ENCODE results near the gene SP2. TPM values are rescaled to one million over a fixed set of nuclear protein-coding genes. Genes with fewer than 3 reads are reported as not detected.

The SP2 gene
- total RNA-seq, 6 donors from 2014 or later, result 7.6 to 19.4 (median 13.1) TPM

DNA sequence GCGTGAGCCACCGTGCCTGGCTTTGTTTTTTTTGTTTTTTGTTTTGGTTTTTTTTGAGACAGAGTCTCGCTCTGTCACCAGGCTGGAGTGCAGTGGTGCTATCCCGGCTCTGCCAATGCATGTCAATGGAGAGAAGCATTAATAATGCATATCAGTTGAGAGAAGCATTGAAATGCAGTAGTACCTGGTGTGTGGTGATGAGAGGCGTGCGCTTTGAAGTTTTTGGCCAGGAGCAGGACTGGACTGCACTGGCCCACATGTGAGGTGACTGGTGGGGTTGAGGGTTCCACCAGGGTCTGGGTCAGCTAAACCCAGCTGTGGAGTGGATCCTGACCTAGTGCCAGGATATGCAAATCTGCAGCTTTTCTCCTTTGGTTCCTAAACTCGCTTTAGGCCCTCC lies 5.4 kb downstream of the SP2 start:
- 82 to 85% methylated on average over 7 of the region's 7 CpGs for WGBS, 2 donors
- Histone ChIP-seq H3K27ac (peak overlapping the region; percentile 39 to 68 (median 64)), H3K36me3 (peaks cover 0 to 10% (median 0%) of the 10 kb centered on the region in 4 donors), H3K4me1 (peaks cover 39 to 53% (median 41%) of the 10 kb centered on the region in 4 donors), H3K9me3 (no peaks in the 10 kb centered on the region), H3K27me3 (no peaks in the 10 kb centered on the region), H3K4me3 (no peak overlapping the region)
- TF ChIP-seq POLR2A (IDR thresholded peaks at IDR 0.05) (no peak), POLR2AphosphoS5 (IDR thresholded peaks at IDR 0.05) (no peak), EP300 (IDR thresholded peaks at IDR 0.05) (no peak)
- TF ChIP-seq, protein P1, sequence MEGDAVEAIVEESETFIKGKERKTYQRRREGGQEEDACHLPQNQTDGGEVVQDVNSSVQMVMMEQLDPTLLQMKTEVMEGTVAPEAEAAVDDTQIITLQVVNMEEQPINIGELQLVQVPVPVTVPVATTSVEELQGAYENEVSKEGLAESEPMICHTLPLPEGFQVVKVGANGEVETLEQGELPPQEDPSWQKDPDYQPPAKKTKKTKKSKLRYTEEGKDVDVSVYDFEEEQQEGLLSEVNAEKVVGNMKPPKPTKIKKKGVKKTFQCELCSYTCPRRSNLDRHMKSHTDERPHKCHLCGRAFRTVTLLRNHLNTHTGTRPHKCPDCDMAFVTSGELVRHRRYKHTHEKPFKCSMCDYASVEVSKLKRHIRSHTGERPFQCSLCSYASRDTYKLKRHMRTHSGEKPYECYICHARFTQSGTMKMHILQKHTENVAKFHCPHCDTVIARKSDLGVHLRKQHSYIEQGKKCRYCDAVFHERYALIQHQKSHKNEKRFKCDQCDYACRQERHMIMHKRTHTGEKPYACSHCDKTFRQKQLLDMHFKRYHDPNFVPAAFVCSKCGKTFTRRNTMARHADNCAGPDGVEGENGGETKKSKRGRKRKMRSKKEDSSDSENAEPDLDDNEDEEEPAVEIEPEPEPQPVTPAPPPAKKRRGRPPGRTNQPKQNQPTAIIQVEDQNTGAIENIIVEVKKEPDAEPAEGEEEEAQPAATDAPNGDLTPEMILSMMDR (IDR thresholded peaks at IDR 0.05), result no peak
- no peak for ATAC-seq (ENCODE audit: low FRiP score in 2 of 2)
- DNase-seq, result no peak

DNA sequence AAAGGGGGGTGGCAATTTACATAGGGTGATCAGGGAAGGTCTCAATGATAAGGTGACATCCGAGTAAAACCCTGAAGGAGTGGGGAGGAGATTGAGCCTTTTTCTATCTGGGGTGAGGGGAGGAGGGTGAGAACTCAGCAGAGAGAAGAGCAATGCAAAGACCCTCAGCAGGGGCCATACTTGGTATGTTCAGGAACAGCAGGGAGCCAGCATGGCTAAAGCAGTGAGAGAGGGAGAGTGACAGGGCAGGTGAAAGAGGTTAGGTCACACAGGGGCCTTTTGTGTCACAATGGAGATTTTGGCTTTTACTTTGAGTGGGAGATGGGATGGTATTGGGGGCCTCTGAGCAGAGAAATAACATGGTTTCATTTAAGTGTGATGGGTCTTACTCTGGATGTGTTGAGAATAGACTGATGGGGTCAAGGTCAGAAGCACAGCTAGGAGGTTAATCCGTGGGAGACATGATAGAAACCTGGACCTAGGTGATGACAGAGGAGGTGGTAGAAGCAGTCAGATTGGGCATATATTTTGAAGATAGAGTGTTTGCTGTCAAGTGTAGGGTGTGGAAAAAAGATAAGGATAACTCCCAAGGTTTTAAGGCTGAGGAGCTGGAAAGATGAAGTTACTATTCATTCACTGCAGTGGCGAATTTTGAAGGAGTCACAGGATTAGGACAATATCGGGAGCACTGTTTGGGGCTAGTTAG lies 6.2 kb downstream of the SP2 start:
- H3K27me3 ChIP-seq, result no peaks in the 10 kb centered on the region
- H3K27ac ChIP-seq, result peak overlapping the region in 1 of 4 donors; percentile 20
- TF ChIP-seq POLR2AphosphoS5 (IDR thresholded peaks at IDR 0.05) (no peak), POLR2A (IDR thresholded peaks at IDR 0.05) (no peak), EP300 (IDR thresholded peaks at IDR 0.05) (no peak)
- TF ChIP-seq, protein P1 (IDR thresholded peaks at IDR 0.05), result no peak
- H3K4me3 ChIP-seq, result no peak overlapping the region
- ATAC-seq (ENCODE audit: low FRiP score in 2 of 2), result no peak
- 81 to 82% methylated on average over 4 of the region's 4 CpGs for WGBS, 2 donors
- H3K9me3 ChIP-seq, result no peaks in the 10 kb centered on the region
- no peak for DNase-seq
- peaks cover 43 to 56% (median 46%) of the 10 kb centered on the region in 4 donors for H3K4me1 ChIP-seq
- peaks cover 0 to 10% (median 0%) of the 10 kb centered on the region in 4 donors for H3K36me3 ChIP-seq

DNA sequence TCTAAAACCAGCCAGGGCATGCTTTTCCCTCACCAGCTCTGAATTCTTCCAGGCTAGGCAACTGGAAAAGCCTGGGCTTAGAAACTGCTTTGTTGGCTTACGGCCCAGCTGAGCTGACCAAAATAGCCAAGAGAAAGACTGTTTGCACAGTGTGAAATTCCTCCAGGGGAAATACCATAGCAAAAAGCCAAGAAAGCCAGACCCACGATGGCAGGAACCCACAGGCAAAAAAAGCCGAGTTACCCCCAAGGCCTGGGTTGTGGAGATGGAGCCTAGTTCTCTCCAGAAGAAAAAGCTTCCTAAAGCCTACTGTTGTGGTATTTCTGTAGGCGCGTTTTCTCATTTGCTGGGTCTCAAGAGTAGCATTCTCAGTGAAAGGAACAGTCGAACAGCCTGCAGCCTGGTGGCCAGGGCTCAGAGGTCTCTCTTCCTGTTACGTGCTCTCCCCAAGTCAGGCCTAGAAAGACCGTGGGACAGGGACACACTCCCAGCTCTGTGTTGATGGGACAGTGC lies 9.2 kb downstream of the SP2 start:
- WGBS, 2 donors, result 42 to 47% methylated on average over 8 of the region's 8 CpGs
- peak overlapping the region; percentile 65 to 83 (median 80) for H3K27ac ChIP-seq
- no peak overlapping the region for H3K4me3 ChIP-seq
- H3K36me3 ChIP-seq, result peaks cover 0 to 4% (median 0%) of the 10 kb centered on the region in 4 donors
- no peaks in the 10 kb centered on the region for H3K9me3 ChIP-seq
- H3K27me3 ChIP-seq, result no peaks in the 10 kb centered on the region
- ATAC-seq (ENCODE audit: low FRiP score in 2 of 2) (peak; percentile 59 to 66), DNase-seq (peak in 1 of 2 donors; percentile 71)
- TF ChIP-seq POLR2AphosphoS5 (IDR thresholded peaks at IDR 0.05) (no peak), EP300 (IDR thresholded peaks at IDR 0.05) (no peak), POLR2A (IDR thresholded peaks at IDR 0.05) (no peak)
- TF ChIP-seq, protein P1 (IDR thresholded peaks at IDR 0.05), result no peak
- peaks cover 42 to 63% (median 46%) of the 10 kb centered on the region in 4 donors for H3K4me1 ChIP-seq

DNA sequence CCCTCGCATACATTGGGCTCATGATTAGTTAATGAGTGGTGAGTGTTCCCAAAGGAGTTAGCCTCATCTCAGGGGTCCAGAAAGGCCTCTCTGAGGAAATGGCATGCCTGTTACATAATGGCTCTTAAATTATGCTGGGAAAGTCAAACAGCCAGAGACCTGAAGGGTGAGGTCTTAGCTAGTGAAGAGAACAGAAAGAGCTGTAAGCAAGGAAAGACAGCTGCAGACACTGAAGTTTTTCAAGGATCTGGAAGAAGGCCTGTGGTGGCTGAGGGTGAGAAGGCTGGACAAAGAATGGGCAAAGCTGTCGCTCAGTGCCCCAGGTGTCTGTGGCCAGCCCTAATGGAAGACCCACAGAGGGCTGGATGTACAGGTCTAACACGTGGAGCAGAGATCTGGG lies 10.4 kb downstream of the SP2 start:
- H3K9me3 ChIP-seq, result no peaks in the 10 kb centered on the region
- WGBS, 2 donors, result 58 to 65% methylated on average over 2 to 3 of the region's 3 CpGs
- DNase-seq, result no peak
- H3K27ac ChIP-seq, result peak overlapping the region; percentile 65 to 83 (median 80)
- peaks cover 38 to 51% (median 43%) of the 10 kb centered on the region in 4 donors for H3K4me1 ChIP-seq
- no peak for ATAC-seq (ENCODE audit: low FRiP score in 2 of 2)
- H3K36me3 ChIP-seq, result peaks cover 0 to 4% (median 0%) of the 10 kb centered on the region in 4 donors
- no peak for TF ChIP-seq POLR2A (IDR thresholded peaks at IDR 0.05)
- TF ChIP-seq EP300 (IDR thresholded peaks at IDR 0.05), result no peak
- TF ChIP-seq, protein P1 (IDR thresholded peaks at IDR 0.05), result no peak
- no peak for TF ChIP-seq POLR2AphosphoS5 (IDR thresholded peaks at IDR 0.05)
- H3K27me3 ChIP-seq, result no peaks in the 10 kb centered on the region
- H3K4me3 ChIP-seq, result no peak overlapping the region

Measured in upper lobe of left lung (tissue), 6 donors.